Activated CD4-positive, alpha-beta T cell treated with anti-CD3 and anti-CD28 coated beads, Interleukin-2, amount 10 ng/mL, durations not matched to agents 7 days and 5 days (primary cell): Measurements from ENCODE around the gene AGXT. TPM values are rescaled to one million over a fixed set of nuclear protein-coding genes. Genes with fewer than 3 reads are reported as not detected.

Experiments used
- CTCF ChIA-PET: fragments of 350-600 bp; sonication (Branson Sonifier 250); formaldehyde crosslinking; loops from one replicate; lab custom pipeline; 2021; ENCODE audit warnings: antibody characterized with exemption; lab: Charles Lee
- POLR2A ChIA-PET: fragments of 350-600 bp; sonication (Branson Sonifier 250); formaldehyde crosslinking; loops from one replicate; lab custom pipeline; 2021; ENCODE audit warnings: antibody characterized with exemption; lab: Charles Lee
- DNase-seq: peaks from one replicate; pipeline ENCODE4 v3.0.0-alpha.2; 2020
- H3K27ac Mint-ChIP-seq: one replicate; pipeline ENCODE4 v1.8.0; 2021; ENCODE audit warnings: mild to moderate bottlenecking, moderate library complexity, mixed read lengths
- H3K27me3 Mint-ChIP-seq: one replicate; pipeline ENCODE4 v1.8.0; 2021; ENCODE audit warnings: mixed read lengths
- H3K36me3 Mint-ChIP-seq: one replicate; pipeline ENCODE4 v1.8.0; 2021; ENCODE audit warnings: low read depth, mixed read lengths
- H3K4me1 Mint-ChIP-seq: one replicate; pipeline ENCODE4 v1.8.0; 2021; ENCODE audit warnings: mixed read lengths
- H3K4me3 Mint-ChIP-seq: one replicate; pipeline ENCODE4 v1.8.0; 2021; ENCODE audit warnings: mild to moderate bottlenecking, moderate library complexity, mixed read lengths
- H3K9me3 Mint-ChIP-seq: one replicate; pipeline ENCODE4 v1.8.0; 2021; ENCODE audit warnings: mixed read lengths
- total RNA-seq, 2 experiments: library from RNA; stranded (reverse); gene quantifications; one replicate each; pipeline ENCODE4 v1.2.3, GENCODE V29; 2021

AGXT gene
- total RNA-seq, 2 experiments from 2014 or later, result not detected

GRCh38 chr2:240896394-240896793 lies 27.8 kb downstream of the AGXT start:
- no peak for DNase-seq
- no peaks in the 10 kb centered on the region for H3K9me3 Mint-ChIP-seq
- H3K27me3 Mint-ChIP-seq, result no peaks in the 10 kb centered on the region
- H3K4me3 Mint-ChIP-seq, result no peak overlapping the region
- H3K36me3 Mint-ChIP-seq, result no peaks in the 10 kb centered on the region
- ChIA-PET POLR2A (no interaction called here), CTCF (no interaction called here)
- no peaks in the 10 kb centered on the region for H3K4me1 Mint-ChIP-seq
- no peak overlapping the region for H3K27ac Mint-ChIP-seq

GRCh38 chr2:240896871-240897692 lies 28.5 kb downstream of the AGXT start:
- Mint-ChIP-seq H3K4me1 (no peaks in the 10 kb centered on the region), H3K4me3 (no peak overlapping the region), H3K9me3 (no peaks in the 10 kb centered on the region), H3K27me3 (no peaks in the 10 kb centered on the region), H3K36me3 (no peaks in the 10 kb centered on the region), H3K27ac (no peak overlapping the region)
- ChIA-PET POLR2A (no interaction called here), CTCF (no interaction called here)
- no peak for DNase-seq

DNA sequence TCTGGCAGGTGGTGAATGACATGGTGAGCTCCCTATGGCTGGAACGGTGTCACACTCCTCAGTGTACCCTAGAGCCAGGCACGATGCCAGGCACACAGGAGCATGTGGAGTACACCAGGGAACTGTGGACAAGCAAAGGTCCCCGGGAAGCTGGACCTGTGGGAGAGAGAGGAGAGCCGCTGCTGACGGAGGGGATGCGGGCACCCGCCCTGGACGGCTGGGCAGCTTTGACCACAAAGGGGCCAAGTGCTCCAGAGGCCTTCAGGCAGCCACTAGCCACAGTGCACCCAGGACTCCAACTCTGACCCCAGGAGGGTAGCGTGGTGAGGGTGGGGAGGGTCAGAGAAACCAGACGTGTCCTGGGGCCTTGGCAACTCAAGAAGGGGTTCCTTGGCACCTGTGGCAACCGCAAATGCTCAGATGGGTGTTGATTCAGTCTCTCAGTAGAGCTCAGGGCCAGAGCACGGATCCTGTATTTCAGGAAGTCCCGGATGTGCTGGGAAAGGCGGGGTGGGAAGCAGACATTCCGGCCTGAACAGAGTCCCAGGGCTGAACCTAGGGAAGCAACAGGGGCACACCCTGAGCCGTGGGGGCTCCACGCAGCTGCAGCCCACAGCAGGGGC lies 29.6 kb downstream of the AGXT start:
- ChIA-PET POLR2A (no interaction called here), CTCF (interaction anchor here (1.3 kb wide), 1 partner anchor 16 kb away, joined by 3 read pairs; no protein-coding TSS in a partner anchor)
- DNase-seq, result no peak
- Mint-ChIP-seq H3K36me3 (no peaks in the 10 kb centered on the region), H3K27ac (no peak overlapping the region), H3K27me3 (no peaks in the 10 kb centered on the region), H3K4me1 (no peaks in the 10 kb centered on the region), H3K9me3 (no peaks in the 10 kb centered on the region), H3K4me3 (no peak overlapping the region)

DNA sequence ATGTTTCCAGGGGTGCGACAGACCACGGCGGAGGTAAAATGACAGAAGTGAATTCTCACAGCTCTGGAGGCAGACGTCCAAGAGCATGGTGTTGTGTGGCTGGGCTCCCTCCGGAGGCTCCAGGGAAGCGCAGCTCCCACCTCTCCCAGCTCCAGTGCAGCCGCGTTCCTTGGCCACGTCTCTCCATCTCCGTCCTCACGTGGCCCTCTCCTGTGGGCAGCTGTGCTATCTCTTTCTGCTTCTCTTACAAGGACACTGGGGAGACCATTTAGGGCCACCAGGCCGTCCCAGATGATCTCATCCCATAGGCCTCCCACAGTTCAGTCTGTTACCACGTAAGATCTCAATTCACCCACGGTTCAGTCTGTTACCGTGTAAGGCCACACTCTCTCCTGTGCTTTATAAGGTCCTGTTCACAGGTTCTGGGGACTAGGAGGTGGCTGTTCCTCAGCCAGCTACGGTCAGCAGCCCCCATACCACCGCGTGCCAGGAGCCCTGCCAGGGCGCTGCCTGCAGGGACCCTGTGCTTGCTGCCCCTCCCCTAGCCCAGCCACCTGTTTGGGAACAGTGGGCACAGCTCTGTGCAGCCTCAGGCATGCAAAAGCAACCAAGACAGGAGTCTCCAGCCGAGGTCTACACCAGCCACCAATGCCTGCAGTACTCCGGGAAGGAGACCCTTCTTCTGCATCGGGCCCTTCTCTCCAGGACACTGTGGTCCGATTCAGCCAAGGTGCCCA lies 30.3 kb downstream of the AGXT start:
- Mint-ChIP-seq H3K27ac (no peak overlapping the region), H3K4me1 (no peaks in the 10 kb centered on the region), H3K9me3 (no peaks in the 10 kb centered on the region), H3K4me3 (no peak overlapping the region), H3K36me3 (no peaks in the 10 kb centered on the region), H3K27me3 (no peaks in the 10 kb centered on the region)
- CTCF ChIA-PET, result interaction anchor here (0.8 to 1.3 kb wide), 2 partner anchors 9 to 15 kb away, joined by 3 read pairs; no protein-coding TSS in a partner anchor
- POLR2A ChIA-PET, result no interaction called here
- no peak for DNase-seq

GRCh38 chr2:240899468-240899865 lies 30.8 kb downstream of the AGXT start:
- no peaks in the 10 kb centered on the region for H3K9me3 Mint-ChIP-seq
- ChIA-PET CTCF (interaction anchor here (0.8 to 1.3 kb wide), 2 partner anchors 9 to 15 kb away, joined by 3 read pairs; no protein-coding TSS in a partner anchor), POLR2A (no interaction called here)
- no peaks in the 10 kb centered on the region for H3K36me3 Mint-ChIP-seq
- H3K4me3 Mint-ChIP-seq, result no peak overlapping the region
- H3K27me3 Mint-ChIP-seq, result no peaks in the 10 kb centered on the region
- no peak for DNase-seq
- H3K4me1 Mint-ChIP-seq, result no peaks in the 10 kb centered on the region
- no peak overlapping the region for H3K27ac Mint-ChIP-seq

- no peak for DNase-seq
- no peaks in the 10 kb centered on the region for H3K36me3 Mint-ChIP-seq
- no peaks in the 10 kb centered on the region for H3K4me1 Mint-ChIP-seq
- H3K9me3 Mint-ChIP-seq, result no peaks in the 10 kb centered on the region
- H3K27ac Mint-ChIP-seq, result no peak overlapping the region
- ChIA-PET CTCF (no interaction called here), POLR2A (no interaction called here)
- H3K27me3 Mint-ChIP-seq, result no peaks in the 10 kb centered on the region
- no peak overlapping the region for H3K4me3 Mint-ChIP-seq
These were observed 31.7 kb downstream of the AGXT start for GRCh38 chr2:240900141-240900860.

DNA sequence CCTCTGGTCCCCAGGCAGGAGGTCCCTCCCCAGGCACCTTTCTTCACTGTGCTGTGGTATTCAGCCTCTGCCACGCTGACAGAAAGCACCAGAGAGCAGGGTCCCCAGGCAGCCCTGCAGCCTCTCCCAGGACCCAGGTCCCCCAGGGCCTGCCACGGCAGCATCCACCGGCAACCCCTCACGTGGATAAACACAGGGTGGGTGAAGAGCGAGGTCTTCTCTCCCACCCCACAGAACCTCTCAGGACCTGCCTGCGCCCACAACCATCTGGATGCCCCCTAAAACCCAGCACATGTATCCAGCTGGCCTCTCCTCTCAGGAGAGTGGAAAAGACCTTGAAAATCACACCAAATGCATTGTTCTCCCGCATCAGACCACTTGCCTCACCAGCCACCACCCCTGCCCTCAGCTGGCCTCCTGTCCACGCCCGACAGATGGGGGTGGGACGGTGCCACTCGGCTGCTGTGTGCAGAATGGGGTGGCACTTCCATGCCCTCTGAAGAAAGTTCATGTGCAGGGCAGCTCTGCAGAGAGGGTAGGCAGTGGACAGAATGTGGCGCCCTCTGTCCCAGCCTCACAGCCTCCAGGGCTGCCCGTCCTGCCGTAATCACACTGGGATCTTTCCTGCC lies 33.5 kb downstream of the AGXT start:
- Mint-ChIP-seq H3K27me3 (no peaks in the 10 kb centered on the region), H3K27ac (no peak overlapping the region), H3K9me3 (no peaks in the 10 kb centered on the region), H3K4me1 (no peaks in the 10 kb centered on the region), H3K36me3 (no peaks in the 10 kb centered on the region), H3K4me3 (no peak overlapping the region)
- CTCF ChIA-PET, result interaction anchor here (1.2 kb wide), 1 partner anchor 13 kb away, joined by 3 read pairs; no protein-coding TSS in a partner anchor
- no peak for DNase-seq
- POLR2A ChIA-PET, result no interaction called here

GRCh38 chr2:240902615-240903041 lies 34.0 kb downstream of the AGXT start:
- DNase-seq, result no peak
- Mint-ChIP-seq H3K36me3 (no peaks in the 10 kb centered on the region), H3K27me3 (no peaks in the 10 kb centered on the region), H3K4me3 (no peak overlapping the region), H3K9me3 (no peaks in the 10 kb centered on the region), H3K4me1 (no peaks in the 10 kb centered on the region), H3K27ac (no peak overlapping the region)
- POLR2A ChIA-PET, result no interaction called here
- CTCF ChIA-PET, result interaction anchor here (1.2 kb wide), 1 partner anchor 12 kb away, joined by 3 read pairs; no protein-coding TSS in a partner anchor

DNA sequence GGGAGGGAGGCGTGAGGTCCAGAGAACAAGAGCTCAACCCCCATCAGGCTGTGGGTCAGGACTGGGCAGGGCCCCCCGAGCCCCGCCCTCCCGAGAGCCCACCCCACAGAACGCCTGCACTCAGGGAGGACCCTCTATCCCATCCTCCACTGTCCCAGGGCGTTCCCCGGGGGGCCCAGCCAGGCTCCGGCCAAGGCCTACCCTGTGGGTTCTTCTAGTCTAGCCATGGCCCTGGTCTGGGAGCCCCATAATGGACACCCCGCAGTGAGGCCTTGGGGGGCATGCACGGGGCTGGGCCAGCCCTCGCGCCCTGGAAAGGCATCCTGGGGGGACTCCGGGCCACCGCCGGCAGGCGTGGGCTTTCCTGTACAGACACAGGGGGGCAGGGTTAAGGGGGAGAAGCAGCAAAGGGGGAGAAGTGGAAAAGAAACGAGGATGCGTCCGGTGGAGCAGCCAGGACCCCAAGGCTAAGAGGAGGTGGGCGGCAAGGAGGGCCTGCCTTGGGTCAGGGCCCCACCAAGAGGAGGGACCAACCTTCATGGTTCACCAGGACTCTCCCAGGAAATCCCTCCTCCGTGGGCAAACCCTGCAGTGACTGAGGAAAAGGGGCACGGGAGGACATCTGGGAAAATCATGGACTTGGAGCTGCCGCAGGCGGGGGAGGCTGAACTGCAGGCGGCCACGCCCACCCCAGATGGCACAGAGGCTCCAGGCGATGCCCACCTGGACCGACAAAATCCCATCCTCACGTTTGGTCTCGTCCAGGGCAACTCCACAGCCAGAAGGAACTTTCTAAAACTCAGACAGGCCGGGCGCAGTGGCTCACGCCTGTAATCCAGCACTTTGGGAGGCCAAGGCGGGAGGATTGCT lies 34.8 kb downstream of the AGXT start:
- DNase-seq, result no peak
- Mint-ChIP-seq H3K4me3 (no peak overlapping the region), H3K36me3 (no peaks in the 10 kb centered on the region), H3K27ac (no peak overlapping the region), H3K9me3 (no peaks in the 10 kb centered on the region), H3K27me3 (no peaks in the 10 kb centered on the region), H3K4me1 (no peaks in the 10 kb centered on the region)
- CTCF ChIA-PET, result interaction anchor here (0.6 kb wide), 1 partner anchor 205 kb away, joined by 3 read pairs; no protein-coding TSS in a partner anchor
- POLR2A ChIA-PET, result no interaction called here

GRCh38 chr2:240904216-240905175 lies 35.9 kb downstream of the AGXT start:
- Mint-ChIP-seq H3K36me3 (no peaks in the 10 kb centered on the region), H3K27ac (no peak overlapping the region), H3K9me3 (no peaks in the 10 kb centered on the region), H3K27me3 (no peaks in the 10 kb centered on the region), H3K4me1 (no peaks in the 10 kb centered on the region), H3K4me3 (no peak overlapping the region)
- CTCF ChIA-PET, result interaction anchor here (0.6 to 1.1 kb wide), 2 partner anchors 10 to 204 kb away, joined by 3 to 4 read pairs; no protein-coding TSS in a partner anchor
- POLR2A ChIA-PET, result no interaction called here
- DNase-seq, result no peak
